SIG-M5 (cell line): Measurements from ENCODE around the gene AMPD3.

Experiments used
- DNase-seq: peaks from one replicate; lab custom pipeline; 2025; lab: John Stamatoyannopoulos, UW

AMPD3 gene

GRCh38 chr11:10540546-10540914 lies 85.5 kb downstream of the AMPD3 start:
- DNase-seq = no peak

GRCh38 chr11:10540915-10541560 lies 86.0 kb downstream of the AMPD3 start, which contains the start of gene RNF141:
Gene RNF141, minus strand, starts transcription at chr11:10541187. Its CDS starts 7,029 bp downstream, at chr11:10534158.
- no peak for DNase-seq

- no peak for DNase-seq
Observed at GRCh38 chr11:10541561-10541930, 86.5 kb downstream of the AMPD3 start.

GRCh38 chr11:10542776-10543175 lies 87.7 kb downstream of the AMPD3 start:
- no peak for DNase-seq

- DNase-seq = no peak
Observed at GRCh38 chr11:10543782-10544181, 88.7 kb downstream of the AMPD3 start.

- no peak for DNase-seq
Observed at GRCh38 chr11:10544491-10545465, 89.7 kb downstream of the AMPD3 start.

- DNase-seq = no peak
Observed at GRCh38 chr11:10550503-10551289, 95.6 kb downstream of the AMPD3 start.

GRCh38 chr11:10551290-10551592 lies 96.2 kb downstream of the AMPD3 start:
- no peak for DNase-seq

GRCh38 chr11:10551845-10552352 lies 96.8 kb downstream of the AMPD3 start:
- no peak for DNase-seq

GRCh38 chr11:10556590-10556989 lies 101.5 kb downstream of the AMPD3 start:
- DNase-seq = no peak
